Stimulated activated CD8-positive, alpha-beta memory T cell treated with anti-CD3 and anti-CD28 coated beads, Interleukin-12 subunit alpha, Interleukin-12 subunit beta, amount 100 ng/mL, for 24 hours (primary cell): ENCODE data around the gene FBLN1.
A peak's percentile ranks its signal among the peaks of the same experiment; 100 is the strongest.

Source experiments
- DNase-seq: peaks from one replicate; pipeline ENCODE4 v3.0.0-alpha.2; 2020; ENCODE audit errors: extremely low read depth

Gene FBLN1

GRCh38 chr22:45571089-45571488, 68.4 kb downstream of the FBLN1 start:
- DNase-seq = no peak

GRCh38 chr22:45572444-45572843, 69.8 kb downstream of the FBLN1 start:
- no peak for DNase-seq

DNA sequence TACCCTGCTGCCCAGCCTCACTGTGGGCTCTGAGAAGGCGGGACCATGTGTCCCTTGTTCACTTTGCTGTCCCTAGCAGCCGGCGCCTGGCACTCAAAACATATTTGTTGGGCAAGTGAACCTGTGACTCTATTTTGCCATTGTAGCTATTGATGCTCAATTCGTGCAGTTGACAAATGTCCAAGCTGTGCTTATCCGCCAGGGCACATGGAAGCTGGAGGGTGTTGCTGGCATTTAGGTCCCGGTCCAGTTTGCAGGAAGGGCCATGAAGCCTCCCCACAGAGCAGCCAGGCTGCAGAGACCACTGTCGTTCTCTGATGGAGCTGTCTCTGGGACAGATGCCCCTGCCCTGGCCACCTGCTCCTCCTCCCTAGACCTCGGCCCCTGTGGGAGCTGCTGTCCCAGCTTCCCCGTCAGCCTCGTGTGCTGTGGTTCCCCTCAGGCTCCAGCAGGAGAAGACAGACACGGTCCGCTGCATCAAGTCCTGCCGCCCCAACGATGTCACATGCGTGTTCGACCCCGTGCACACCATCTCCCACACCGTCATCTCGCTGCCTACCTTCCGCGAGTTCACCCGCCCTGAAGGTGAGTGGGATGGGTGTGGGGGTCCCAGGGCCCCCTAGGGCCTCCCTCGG, 71.5 kb downstream of the FBLN1 start:
- DNase-seq = no peak

GRCh38 chr22:45575173-45575572, 72.5 kb downstream of the FBLN1 start:
- DNase-seq = no peak

- DNase-seq = no peak
Observed at GRCh38 chr22:45575607-45576272, 73.1 kb downstream of the FBLN1 start.

DNA sequence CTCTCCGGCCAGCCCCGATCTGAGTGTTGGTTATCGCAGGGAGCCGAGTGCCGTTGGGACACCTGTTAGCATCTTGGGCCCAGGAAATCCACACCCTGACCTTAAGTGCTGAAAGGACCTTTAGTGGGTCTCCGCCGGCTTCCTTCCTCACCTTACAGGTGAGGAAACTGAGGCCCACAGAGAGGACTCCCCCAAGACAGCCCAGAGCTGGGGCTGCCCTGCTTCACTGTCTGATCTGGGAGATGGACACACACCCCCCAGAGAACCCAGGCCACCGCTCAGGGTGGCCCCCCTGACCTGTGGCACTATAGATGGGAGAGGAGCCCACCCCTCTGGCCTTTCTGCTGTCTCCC, 73.6 kb downstream of the FBLN1 start:
- DNase-seq = no peak

DNA sequence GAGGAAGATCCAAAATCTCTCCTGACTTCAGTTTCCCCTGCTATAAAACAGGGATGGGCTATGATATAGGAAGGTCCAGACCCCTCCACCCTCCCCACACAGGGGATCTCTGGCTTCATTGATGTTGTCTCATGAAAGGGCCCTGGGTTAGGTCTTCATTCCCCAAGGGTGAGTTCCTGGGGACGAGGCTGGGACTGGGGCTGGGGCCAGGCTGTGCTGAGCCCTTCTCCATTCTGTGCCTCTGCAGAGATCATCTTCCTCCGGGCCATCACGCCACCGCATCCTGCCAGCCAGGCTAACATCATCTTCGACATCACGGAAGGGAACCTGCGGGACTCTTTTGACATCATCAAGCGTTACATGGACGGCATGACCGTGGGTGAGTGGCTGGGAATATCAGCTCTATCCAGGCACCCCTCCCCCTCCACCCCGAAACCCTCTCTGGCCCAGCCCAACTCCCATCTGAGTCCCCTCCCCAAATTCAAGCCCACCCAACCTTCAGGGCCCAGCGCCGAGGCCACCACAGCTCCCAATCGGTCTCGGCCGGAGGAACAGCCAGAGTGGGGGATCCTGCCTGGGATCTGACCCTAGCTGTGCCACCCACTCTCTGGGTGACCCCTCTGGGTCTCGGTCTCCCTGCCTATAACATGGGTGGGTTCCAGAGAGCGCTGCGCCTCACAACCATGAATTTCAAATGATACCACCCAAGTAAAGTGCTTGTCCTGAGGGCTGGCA, 74.2 kb downstream of the FBLN1 start:
- no peak for DNase-seq

- peak; percentile 49 for DNase-seq
Observed at GRCh38 chr22:45577746-45578523, 75.3 kb downstream of the FBLN1 start.

DNA sequence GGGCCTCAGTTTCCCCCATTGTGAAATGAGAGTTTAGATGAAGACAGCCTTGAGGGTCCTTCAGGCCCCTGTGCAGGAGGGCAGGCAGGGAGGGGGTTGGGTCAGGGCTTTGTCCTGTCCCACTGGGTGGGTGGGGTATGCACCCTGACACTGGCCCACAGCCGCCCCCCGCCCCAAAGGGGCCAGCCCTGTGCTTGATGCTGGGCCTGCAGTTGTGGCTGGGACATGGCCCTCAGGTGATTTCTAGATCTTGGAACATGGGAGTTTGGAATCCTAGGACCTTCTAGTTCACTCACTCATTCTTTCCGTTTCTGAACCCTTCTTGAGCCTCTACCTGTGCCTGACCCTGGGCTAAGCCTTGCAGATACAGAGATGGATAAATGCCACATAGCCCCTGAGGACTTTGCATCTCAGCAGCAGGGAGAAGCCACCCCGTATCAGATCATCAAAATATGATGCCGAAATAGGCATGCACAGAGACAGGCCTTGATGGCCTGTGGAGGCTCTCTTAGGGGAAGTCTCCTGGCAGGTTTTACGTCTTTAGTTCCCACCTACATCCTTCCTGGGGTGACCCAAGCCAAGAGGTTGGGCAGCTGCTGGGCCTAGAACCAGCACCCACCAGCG, 76.0 kb downstream of the FBLN1 start:
- no peak for DNase-seq

DNA sequence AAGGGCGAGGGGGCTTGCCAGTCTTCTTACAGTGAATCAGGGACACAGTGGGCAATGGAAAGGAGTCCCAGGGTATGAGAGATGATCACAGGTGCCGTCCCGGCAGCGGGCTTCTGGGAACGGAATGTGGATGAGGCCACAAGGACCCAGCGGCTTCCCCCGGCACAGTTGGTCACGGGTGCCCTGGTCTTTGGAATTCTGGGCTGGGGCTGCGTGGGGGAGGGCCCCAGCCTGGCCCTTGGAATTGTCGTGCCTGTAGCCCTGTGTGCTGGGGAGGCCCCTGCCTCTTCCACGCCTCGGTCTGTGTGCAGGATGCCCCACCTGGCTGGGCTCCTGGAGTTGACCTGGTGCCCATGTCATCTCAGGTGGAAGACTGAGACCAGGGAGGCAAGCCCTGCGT, 76.6 kb downstream of the FBLN1 start:
- DNase-seq = no peak

- no peak for DNase-seq
Observed at GRCh38 chr22:45579806-45580725, 77.4 kb downstream of the FBLN1 start.

GRCh38 chr22:45580726-45581381, 78.2 kb downstream of the FBLN1 start:
- no peak for DNase-seq

DNA sequence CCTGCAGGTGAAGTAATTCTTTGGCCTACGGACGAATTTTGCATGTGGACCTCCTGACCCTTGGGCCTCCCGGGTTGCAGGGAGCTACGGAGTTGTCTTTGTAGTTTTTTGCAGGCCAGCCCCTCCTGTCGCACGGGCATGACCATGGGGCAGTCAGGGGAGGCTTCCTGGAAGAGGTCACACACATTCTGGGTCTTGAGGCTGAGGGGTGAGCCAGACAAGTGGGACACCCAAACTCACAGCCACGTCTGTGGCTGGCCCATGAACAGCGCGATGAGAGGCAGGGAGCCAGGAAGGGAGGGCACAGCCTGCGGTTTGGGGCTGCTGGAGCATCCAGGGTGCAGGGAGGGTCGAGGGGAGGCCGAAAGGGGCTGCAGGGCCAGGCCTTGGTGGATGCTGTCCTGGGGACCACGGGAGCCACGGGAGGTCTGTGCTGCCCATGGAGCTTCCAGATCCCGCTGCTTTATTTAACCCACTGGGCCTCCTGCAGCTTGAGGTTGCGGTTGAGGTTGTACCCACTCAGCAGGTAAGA, 78.9 kb downstream of the FBLN1 start:
- no peak for DNase-seq

DNA sequence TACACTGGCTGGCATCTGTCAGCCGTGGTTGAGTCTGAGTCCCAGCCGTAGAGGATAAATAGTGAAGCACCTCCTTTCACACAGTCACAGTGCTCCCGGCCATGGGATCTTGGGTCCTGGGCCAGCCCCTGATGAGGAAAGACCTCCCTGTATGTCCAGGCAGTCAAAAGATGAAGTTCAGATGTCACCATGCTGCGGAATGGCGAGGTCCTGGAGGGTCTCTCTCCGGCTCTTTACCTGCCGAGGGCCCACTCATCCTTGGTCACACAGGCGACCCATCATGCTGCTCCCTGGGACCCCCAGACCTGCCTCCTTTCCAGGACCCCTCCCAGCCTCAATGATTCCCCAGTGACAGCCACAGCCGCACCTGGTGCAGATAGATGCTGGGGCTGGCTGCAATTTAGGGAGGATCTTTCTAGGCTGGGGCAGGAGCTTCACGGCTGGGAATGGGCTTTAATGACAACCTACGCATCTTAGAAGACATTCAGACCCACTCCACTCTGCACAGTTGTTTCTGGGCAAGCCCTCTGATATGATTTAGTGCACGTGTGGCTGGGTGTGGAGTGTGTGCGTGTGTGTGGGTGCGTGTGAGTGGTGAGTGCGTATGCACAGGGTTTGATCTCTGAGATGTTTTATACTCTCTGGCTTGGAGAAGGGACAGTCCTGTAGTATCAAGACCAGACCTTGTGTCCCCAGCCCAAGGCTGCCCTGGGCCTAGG, 79.7 kb downstream of the FBLN1 start:
- no peak for DNase-seq

DNA sequence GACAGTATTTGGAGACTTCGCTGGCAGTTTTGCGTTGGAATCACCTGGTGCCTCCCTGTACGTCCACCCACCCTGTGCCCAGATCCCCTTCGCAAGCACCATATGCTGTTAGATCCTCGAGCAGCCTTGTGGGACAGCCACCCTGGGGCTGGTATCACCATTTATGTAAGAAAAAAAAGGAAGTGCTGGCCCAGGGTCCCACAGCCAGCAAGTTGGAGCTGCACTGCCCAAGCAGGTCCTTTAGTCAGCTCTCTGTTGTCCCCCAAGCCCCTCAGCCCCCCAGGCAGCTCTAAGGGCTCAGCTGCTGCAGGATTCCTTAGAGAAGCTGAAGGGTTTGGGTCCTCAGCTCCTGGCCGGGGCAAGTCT, 80.3 kb downstream of the FBLN1 start:
- DNase-seq = no peak

GRCh38 chr22:45583504-45583903, 80.8 kb downstream of the FBLN1 start:
- no peak for DNase-seq

GRCh38 chr22:45584121-45584570, 81.5 kb downstream of the FBLN1 start:
- DNase-seq = no peak

DNA sequence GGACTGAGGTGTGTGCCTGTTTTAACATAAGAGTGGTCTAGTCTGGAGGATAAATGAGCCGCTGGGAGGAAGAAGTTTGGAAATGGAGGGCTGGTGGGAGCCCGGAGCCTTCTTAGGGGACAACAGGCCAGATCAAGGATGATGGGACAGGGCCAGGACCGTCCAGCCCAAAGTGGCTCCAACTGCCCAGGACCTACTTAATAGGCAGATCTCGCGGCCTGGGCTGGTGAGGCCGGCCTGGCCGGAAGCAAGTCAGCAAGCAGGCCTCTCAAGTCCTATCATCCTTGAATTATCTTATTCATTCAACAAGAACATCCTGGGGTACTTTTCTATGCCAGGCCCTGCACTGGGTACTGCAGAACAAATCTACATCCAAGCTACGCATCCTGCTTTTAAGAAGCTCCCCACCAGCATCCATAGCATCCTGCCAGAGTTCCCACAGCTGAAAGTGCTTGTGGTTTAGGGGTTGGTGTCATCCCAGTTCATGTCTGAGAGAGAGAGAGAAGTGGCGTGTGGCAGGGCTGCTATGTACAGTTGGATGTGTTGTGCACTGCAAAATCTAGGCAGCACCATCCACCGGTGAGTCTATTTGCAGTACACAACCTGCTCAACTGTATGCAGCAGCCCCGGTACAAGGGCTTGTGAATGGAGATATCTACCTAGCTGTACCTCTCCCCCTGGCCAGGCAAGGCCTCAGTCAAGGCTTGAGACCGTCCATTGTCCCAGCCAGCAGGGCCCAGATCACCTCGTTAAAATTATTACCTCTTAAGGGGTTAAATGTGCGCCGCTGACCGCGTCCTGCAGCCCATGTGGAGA, 82.1 kb downstream of the FBLN1 start:
- DNase-seq = no peak

- no peak for DNase-seq
Observed at GRCh38 chr22:45585437-45585755, 82.7 kb downstream of the FBLN1 start.
